Measurements from ENCODE around the gene PCSK6.

The PCSK6 gene

GRCh38 chr15:101372960-101373525 lies 116.5 kb downstream of the PCSK6 start:
- Histone ChIP-seq H3K27me3 (ENCODE audit: insufficient read depth, low read length, poor library complexity, severe bottlenecking) (no peaks in the 10 kb centered on the region), H3K4me1 (ENCODE audit: insufficient read depth, low read length, poor library complexity, severe bottlenecking) (no peaks in the 10 kb centered on the region), H3K4me2 (ENCODE audit: low read depth, low read length, poor library complexity, severe bottlenecking) (no peak overlapping the region), H3F3A (ENCODE audit: low read depth) (no peaks in the 10 kb centered on the region), H2AFZ (ENCODE audit: low read length) (no peak overlapping the region), H4K20me1 (ENCODE audit: insufficient read depth, low read length, poor library complexity, severe bottlenecking) (no peaks in the 10 kb centered on the region), H3K36me3 (ENCODE audit: insufficient read depth, low read length) (no peaks in the 10 kb centered on the region), H3K9me2 (replicated peaks; ENCODE audit: low read depth, low read length) (no peaks in the 10 kb centered on the region), H3K9ac (ENCODE audit: low read depth, low read length, poor library complexity, severe bottlenecking) (no peak overlapping the region), H3K9me3 (ENCODE audit: insufficient read depth, low read depth, low read length) (no peaks in the 10 kb centered on the region), H3K4me3 (ENCODE audit: low read length, poor library complexity, severe bottlenecking) (no peak overlapping the region), H3K79me2 (ENCODE audit: insufficient read depth, low read length) (no peaks in the 10 kb centered on the region)
- TF ChIP-seq CTCF (conservative IDR thresholded peaks at IDR 0.05; ENCODE audit: low read length) (no peak), EZH2phosphoT487 (IDR thresholded peaks at IDR 0.05; ENCODE audit: borderline replicate concordance) (no peak)

GRCh38 chr15:101372149-101372577 lies 117.3 kb downstream of the PCSK6 start:
- H3K4me1 ChIP-seq (ENCODE audit: insufficient read depth, low read length, poor library complexity, severe bottlenecking), result no peaks in the 10 kb centered on the region
- H3K9ac ChIP-seq (ENCODE audit: low read depth, low read length, poor library complexity, severe bottlenecking), result no peak overlapping the region
- H3K27me3 ChIP-seq (ENCODE audit: insufficient read depth, low read length, poor library complexity, severe bottlenecking), result no peaks in the 10 kb centered on the region
- H3F3A ChIP-seq (ENCODE audit: low read depth), result no peaks in the 10 kb centered on the region
- no peak overlapping the region for H3K4me2 ChIP-seq (ENCODE audit: low read depth, low read length, poor library complexity, severe bottlenecking)
- no peaks in the 10 kb centered on the region for H3K9me2 ChIP-seq (replicated peaks; ENCODE audit: low read depth, low read length)
- H3K4me3 ChIP-seq (ENCODE audit: low read length, poor library complexity, severe bottlenecking), result no peak overlapping the region
- no peaks in the 10 kb centered on the region for H3K9me3 ChIP-seq (ENCODE audit: insufficient read depth, low read depth, low read length)
- no peaks in the 10 kb centered on the region for H3K79me2 ChIP-seq (ENCODE audit: insufficient read depth, low read length)
- H4K20me1 ChIP-seq (ENCODE audit: insufficient read depth, low read length, poor library complexity, severe bottlenecking), result no peaks in the 10 kb centered on the region
- TF ChIP-seq CTCF (conservative IDR thresholded peaks at IDR 0.05; ENCODE audit: low read length) (no peak), EZH2phosphoT487 (IDR thresholded peaks at IDR 0.05; ENCODE audit: borderline replicate concordance) (no peak)
- no peaks in the 10 kb centered on the region for H3K36me3 ChIP-seq (ENCODE audit: insufficient read depth, low read length)
- H2AFZ ChIP-seq (ENCODE audit: low read length), result no peak overlapping the region

- Histone ChIP-seq H3K36me3 (ENCODE audit: insufficient read depth, low read length) (no peaks in the 10 kb centered on the region), H3K9me3 (ENCODE audit: insufficient read depth, low read depth, low read length) (no peaks in the 10 kb centered on the region), H3K4me1 (ENCODE audit: insufficient read depth, low read length, poor library complexity, severe bottlenecking) (no peaks in the 10 kb centered on the region)
Observed at GRCh38 chr15:101371519-101371918, 118.0 kb downstream of the PCSK6 start.

More at GRCh38 chr15:101371519-101371918, 118.0 kb downstream of the PCSK6 start:
- no peaks in the 10 kb centered on the region for H3K9me2 ChIP-seq (replicated peaks; ENCODE audit: low read depth, low read length)
- no peak overlapping the region for H3K4me2 ChIP-seq (ENCODE audit: low read depth, low read length, poor library complexity, severe bottlenecking)
- H2AFZ ChIP-seq (ENCODE audit: low read length), result no peak overlapping the region
- H3K79me2 ChIP-seq (ENCODE audit: insufficient read depth, low read length), result no peaks in the 10 kb centered on the region
- no peak overlapping the region for H3K9ac ChIP-seq (ENCODE audit: low read depth, low read length, poor library complexity, severe bottlenecking)
- TF ChIP-seq CTCF (conservative IDR thresholded peaks at IDR 0.05; ENCODE audit: low read length) (no peak), EZH2phosphoT487 (IDR thresholded peaks at IDR 0.05; ENCODE audit: borderline replicate concordance) (no peak)
- no peaks in the 10 kb centered on the region for H3K27me3 ChIP-seq (ENCODE audit: insufficient read depth, low read length, poor library complexity, severe bottlenecking)
- no peaks in the 10 kb centered on the region for H4K20me1 ChIP-seq (ENCODE audit: insufficient read depth, low read length, poor library complexity, severe bottlenecking)
- no peak overlapping the region for H3K4me3 ChIP-seq (ENCODE audit: low read length, poor library complexity, severe bottlenecking)
- H3F3A ChIP-seq (ENCODE audit: low read depth), result no peaks in the 10 kb centered on the region
